ENCODE results near the gene NOX5.
"Not testable (repeated sequence)": the region's sequence is repeated elsewhere in the genome, so short reads cannot be mapped to it uniquely, and the experiment has no call there.

Gene NOX5

DNA sequence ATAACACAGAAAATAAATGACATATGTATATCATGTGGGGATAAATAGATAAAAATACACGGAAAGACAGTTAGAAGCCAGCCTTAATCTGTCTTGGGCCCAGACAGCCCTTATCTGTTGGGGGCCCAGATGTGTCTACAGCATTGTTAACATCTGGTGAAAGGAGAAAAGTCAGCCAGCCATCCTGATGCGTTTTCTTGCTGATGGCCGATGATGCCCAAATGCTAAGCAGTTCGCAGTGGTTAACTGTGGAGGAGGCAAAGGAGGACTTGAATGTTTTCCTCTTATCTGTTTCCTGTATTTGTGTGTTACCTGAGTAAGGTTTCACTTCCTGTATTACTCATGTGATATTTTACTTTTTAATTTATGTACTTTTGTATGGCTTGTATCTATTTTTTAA lies 46.2 kb downstream of the NOX5 start:
- no peak for DNase-seq

GRCh38 chr15:69061414-69061842 lies 46.9 kb downstream of the NOX5 start:
- DNase-seq, result no peak

DNA sequence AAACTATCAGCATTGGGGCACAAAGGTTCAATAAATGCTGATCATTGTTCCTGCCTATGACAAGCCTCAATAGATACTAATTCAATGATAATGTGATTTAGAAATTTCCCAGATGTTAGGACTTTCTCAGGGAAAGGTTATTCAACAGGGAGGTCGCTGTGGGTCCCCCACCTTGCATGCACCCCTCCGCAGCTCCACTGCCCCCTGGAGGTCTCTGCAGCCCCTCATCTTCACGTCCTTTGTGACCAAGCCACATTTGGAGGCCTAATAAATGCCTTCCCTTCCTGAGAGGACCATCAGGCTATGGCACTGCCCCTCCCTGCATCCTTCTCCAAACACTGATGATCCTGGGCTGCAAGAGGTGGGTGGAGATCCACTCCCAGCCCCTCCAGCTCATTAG lies 50.2 kb downstream of the NOX5 start:
- no peak for DNase-seq

DNA sequence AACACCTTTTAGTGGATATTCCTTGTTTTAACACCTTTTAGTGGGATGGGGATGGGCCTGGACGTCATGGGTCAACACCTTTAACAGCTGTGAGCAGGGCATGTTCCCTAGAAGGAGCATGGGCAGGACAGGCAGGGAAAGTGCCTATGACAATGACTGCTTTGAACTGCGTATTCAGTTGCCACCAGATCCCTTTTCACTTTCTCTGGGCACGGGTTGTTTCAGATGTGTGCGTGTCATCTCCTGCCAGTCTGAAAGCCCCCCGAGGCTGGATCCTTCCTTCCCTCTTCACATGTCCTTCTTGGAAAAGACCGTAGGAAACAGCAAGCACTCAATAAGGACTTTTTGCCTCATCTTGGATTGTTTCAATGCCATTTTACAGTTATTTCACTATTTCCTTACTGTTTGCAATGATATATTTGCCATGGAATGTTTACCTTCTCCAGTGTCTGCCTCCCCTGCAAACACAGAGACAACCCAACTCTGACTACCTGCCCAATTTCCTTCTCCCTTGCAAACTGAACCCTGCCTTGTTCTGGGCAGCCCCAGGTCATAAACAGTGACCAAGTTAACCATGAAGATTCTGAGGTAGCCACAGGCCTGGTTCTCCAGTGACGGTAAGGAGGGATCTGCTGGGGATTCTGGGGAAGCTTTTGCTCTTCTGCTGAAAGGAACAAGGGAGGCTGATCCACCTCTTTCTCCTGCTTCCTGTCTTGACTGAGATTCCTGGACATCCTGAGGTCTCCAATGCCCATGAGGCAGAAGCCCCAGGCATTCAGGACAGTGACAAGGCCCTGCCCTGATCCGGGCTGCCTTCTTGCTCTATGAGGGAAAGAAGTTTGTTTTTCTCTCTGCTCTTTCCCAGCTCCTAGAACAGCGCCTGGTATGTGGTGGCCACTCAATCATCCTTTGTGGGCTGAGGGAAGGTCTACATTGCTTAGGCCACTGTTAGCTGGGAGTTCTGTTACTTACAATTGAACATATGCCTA lies 51.8 kb downstream of the NOX5 start:
- DNase-seq, result no peak

- DNase-seq, result no peak
Measured at GRCh38 chr15:69067296-69067695, 52.8 kb downstream of the NOX5 start.

DNA sequence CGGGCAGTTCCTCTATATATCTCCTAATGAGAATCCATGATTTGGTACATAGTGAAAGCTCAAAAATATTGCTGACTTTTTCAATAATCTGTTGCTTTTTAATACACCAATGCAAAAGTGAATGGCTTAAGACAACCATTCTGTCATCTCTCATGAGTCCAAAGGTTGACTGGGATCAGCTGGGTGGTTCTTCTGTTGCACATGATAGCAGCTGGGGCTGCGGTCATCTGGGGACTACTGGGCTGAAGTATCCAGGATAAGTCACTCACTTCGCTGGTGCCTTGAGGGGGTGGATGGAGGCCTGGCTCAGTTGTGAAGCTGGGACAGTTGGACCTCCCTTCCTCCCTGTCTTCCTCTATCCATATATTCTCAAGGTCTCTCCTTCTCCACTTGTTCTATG lies 53.7 kb downstream of the NOX5 start:
- DNase-seq, result no peak

DNA sequence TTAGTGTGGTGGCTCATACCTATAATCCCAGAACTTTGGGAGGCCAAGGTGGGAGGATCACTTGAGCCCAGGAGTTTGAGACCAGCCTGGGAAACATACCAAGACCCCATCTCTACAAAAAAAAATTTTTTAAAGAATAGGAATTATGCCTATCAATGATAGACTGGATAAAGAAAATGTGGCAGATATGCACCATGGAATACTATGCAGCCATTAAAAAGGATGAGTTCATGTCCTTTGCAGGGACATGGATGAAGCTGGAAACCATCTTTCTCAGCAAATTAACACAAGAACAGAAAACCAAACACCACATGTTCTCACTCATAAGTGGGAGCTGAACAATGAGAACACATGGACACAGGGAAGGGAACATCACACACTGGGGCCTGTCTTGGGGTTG lies 54.8 kb downstream of the NOX5 start:
- DNase-seq, result not testable (repeated sequence)

DNA sequence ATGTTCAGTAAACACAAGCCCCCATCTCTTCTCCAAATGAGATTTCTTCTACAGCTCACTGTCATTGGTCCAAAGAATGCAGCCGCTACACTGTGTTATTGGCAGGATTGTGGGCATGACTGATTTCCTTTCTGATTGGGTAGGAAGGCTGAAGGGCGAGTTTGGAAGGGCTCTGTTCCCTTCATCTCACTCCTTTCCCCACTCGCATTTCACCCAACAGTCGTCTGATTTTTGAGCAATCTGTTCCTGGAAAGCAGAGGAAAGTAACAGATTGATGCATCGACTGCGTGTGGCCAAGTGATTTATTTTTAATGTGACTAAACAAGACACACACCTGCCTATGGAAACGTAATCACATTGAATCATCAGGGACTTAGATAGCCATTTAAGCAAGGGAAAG lies 55.5 kb downstream of the NOX5 start:
- DNase-seq, result no peak

DNA sequence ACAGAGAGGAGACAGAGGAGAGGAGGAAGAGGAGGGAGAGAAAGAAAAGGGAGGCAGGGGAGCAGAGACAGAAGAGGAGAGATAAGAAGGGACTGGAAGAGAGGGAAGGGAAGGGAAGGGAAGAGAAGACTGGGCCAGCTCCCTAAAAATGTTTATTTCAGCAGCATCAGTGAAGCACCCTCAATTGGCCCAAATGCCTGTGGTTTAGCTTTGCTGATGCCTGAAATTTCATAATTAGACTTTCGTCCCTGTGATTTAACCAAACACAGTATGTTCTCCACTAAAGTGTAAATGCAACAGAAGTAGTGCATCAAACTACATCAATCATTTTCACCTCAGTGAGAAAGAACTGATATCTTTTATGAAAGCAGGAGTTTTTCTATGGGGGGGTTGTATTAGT lies 55.9 kb downstream of the NOX5 start:
- DNase-seq, result no peak

- no peak for DNase-seq
Measured at GRCh38 chr15:69071260-69071659, 56.8 kb downstream of the NOX5 start.

DNA sequence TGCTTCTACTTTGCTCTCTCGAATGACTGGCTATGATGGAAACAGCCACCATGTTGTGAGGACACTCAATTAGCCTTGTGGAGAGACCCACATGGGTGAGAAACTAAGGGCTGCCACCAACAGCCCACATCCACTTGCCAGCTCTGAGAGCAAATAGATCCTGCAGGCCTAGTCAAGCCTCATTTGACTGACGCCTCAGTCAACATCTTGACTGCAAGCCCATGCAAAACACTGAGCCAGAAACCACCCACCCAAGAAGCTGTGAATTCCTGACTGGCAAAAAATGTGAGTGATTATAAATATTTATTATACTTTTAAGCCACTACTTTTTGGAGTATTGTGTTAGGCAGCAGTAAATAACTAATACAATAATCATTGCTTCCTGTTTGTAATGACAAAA lies 58.4 kb downstream of the NOX5 start:
- DNase-seq, result no peak

DNA sequence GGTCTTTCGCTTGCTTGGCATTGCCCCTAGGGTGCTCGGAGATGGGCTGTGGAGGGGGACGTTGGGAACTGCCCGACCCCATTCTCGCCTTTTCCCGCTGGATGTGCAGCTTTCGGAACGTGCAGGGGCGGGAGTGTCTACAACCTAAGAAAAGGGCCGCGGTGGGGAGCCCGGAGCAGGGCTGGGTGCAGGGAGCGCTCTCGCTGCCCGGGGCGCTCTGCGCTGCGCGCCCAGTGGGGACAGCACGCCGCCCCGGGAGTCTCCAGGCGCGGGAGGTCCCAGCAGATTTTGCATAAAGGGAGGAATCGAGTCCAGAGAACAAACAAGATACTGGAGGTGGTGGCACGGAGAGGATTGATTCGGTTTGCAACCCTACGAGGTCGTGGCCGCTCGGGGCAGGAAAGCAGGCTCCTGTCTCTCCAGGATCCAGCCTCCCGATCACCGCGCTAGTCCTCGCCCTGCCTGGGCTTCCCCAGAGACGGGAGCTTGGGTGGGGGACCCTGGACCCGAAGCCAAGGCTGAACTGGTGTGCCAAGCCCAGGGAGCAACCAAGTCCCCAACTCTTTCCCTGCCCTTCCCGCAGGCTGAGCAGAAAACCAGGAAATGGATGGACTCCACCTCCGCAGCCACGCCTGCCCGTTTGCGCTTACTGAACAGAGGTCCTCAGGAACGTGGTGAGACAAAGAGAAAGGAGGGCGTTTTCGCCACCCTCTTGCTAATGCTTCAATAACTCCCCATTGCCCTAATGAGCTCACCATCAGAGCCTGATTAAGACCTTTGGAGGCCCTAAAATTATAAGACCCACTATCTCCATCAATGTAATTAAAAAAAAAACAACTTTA lies 59.7 kb downstream of the NOX5 start:
- peak; percentile 80 for DNase-seq

DNA sequence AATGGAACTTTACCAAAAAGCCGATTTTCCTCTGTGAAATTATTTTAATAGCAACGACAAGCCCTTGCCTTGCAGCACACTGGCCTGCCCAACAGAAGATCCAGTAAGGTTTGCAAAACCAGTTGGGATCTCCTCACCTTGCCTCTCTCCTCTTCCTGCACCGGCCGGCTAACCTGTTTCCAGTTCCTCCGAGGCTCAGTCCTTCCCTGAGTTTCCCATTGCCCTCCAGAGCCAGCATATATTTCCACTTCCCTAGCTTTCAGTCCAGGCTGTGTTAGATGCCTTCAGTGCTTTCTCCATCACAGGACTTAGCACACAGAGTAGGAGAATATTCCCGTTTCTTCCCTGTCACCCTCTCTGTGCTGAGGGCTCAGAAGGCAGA lies 60.3 kb downstream of the NOX5 start:
- no peak for DNase-seq

GRCh38 chr15:69075440-69075839 lies 60.9 kb downstream of the NOX5 start:
- no peak for DNase-seq

DNA sequence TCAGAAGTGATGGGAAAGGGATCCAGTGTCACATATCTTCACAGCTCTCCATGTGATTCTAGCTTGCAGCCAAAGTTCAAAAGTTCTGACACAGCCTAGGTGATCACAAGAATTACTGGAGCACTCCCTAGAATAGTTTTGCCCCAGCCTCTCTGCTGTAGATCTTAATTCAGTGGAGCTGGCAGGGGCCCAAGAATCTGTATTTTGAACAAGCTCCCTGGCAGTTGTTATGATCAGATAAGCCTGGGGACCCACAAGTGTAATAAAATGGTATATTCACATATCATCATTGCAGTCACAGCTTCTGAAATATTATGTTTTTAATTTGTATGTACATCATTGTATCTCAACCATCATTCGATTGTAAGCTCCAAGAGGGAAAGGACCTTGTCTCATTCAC lies 62.3 kb downstream of the NOX5 start:
- DNase-seq, result no peak

DNA sequence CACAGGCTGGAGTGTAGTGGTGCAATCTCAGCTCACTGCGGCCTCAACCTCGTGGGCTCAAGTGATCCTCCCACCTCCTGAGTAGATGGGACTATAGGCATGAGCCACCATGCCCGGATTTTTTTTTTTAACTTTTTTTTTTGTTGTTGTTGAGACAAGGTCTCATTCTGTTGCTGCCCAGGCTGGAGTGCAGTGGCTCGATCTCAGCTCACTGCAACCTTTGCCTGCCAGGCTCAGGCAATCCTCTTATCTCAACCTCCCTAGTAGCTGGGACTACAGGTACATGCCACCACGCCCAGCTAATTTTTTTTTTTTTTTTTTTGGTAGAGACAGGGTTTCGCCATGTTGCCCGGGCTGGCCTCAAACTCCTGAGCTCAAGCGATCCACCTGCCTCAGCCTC lies 64.1 kb downstream of the NOX5 start:
- no peak for DNase-seq

- peak; percentile 57 for DNase-seq
Measured at GRCh38 chr15:69080295-69081248, 66.1 kb downstream of the NOX5 start.

DNA sequence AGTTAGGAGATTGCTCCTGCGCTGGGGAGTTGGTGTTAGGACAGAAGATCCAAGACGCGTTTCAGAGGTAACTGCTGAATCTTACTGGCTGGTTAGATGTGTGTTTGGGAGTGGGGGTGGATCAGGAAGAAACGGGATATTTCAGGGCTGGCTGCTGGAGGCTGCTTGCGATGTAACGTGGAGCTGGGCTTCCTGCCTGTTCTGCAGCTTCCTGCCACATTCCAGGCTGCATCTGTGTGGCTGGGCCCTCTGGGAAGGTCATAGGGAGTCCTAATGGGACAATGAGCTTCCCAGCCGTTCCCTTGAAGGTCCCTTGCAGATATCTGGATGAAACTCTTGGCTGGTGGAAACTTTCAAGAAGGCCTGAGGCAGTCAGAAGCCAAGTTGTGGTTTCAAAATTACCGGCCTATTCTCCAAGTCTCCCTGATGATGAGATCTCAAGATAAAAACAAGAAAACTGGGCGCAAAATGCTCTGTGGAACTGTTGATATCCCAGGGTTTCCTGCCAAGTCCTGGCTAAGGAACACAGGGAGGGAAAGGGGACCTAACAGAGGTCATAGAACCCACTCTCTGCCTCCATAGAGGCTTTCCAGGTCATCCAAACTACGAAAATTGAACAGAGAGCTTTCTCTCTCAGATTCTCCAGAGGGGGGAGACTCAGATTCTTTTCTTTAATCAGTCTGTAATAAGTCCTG lies 67.0 kb downstream of the NOX5 start:
- DNase-seq, result no peak

GRCh38 chr15:69082021-69082502 lies 67.6 kb downstream of the NOX5 start:
- no peak for DNase-seq

GRCh38 chr15:69082554-69082953 lies 68.1 kb downstream of the NOX5 start:
- no peak for DNase-seq

GRCh38 chr15:69084404-69085030 lies 70.0 kb downstream of the NOX5 start:
- no peak for DNase-seq

All from COR-L47 (cell line).